IPS DF 6.9 (cell line): ENCODE measurements around the gene BCAN.
A peak's percentile ranks its signal among the peaks of the same experiment; 100 is the strongest.

Experiments
- DNase-seq: peaks from one replicate; pipeline ENCODE4 v3.0.0-alpha.2; 2013; ENCODE audit warnings: low read depth, low spot score
- H3K27ac ChIP-seq: one replicate; pipeline ENCODE4 v1.5.1; 2013; ENCODE audit warnings: low read length, control low read depth
- H3K27me3 ChIP-seq: 2 replicates; pipeline ENCODE4 v1.6.1; 2013; ENCODE audit warnings: mild to moderate bottlenecking, low read length; ENCODE audit not compliant: control insufficient read depth, insufficient read depth
- H3K36me3 ChIP-seq: 2 replicates; pipeline ENCODE4 v1.6.1; 2013; ENCODE audit warnings: low read length; ENCODE audit not compliant: control insufficient read depth, insufficient read depth
- H3K4me1 ChIP-seq: 2 replicates; pipeline ENCODE4 v1.6.1; 2013; ENCODE audit warnings: low read length; ENCODE audit not compliant: control insufficient read depth, insufficient read depth
- H3K4me3 ChIP-seq: 2 replicates; pipeline ENCODE4 v1.5.1; 2013; ENCODE audit warnings: mild to moderate bottlenecking, low read length
- H3K9me3 ChIP-seq: 2 replicates; pipeline ENCODE4 v1.6.1; 2013; ENCODE audit warnings: low read length, inconsistent platforms; ENCODE audit not compliant: control insufficient read depth, insufficient read depth
- WGBS: extraction: QIAGEN DNeasy Blood & Tissue Kit; methylation state at CpG from one replicate; pipeline ENCODE4 v1.1.7; 2013; ENCODE audit warnings: mixed read lengths, missing lambda C conversion rate; ENCODE audit not compliant: insufficient read length, insufficient coverage; 5-methylcytosine and 5-hydroxymethylcytosine counted together

The BCAN gene

GRCh38 chr1:156700736-156701531 lies 59.0 kb downstream of the BCAN start:
- H3K4me3 ChIP-seq: no peak overlapping the region
- H3K27ac ChIP-seq: no peak overlapping the region
- peaks cover 4% of the 10 kb centered on the region; the same call in 1 of the 2 replicates for H3K4me1 ChIP-seq
- no peak for DNase-seq
- no peaks in the 10 kb centered on the region for H3K9me3 ChIP-seq
- WGBS: no CpG with 5 or more reads among the region's 8 CpGs
- H3K27me3 ChIP-seq: peaks cover 2% of the 10 kb centered on the region; the same call in 1 of the 2 replicates
- peaks cover 19% of the 10 kb centered on the region for H3K36me3 ChIP-seq

GRCh38 chr1:156703336-156703735 lies 61.4 kb downstream of the BCAN start:
- WGBS: no CpG with 5 or more reads among the region's 4 CpGs
- Histone ChIP-seq H3K27ac (no peak overlapping the region), H3K4me3 (no peak overlapping the region)

GRCh38 chr1:156703741-156704140 lies 61.8 kb downstream of the BCAN start:
- peaks cover 2% of the 10 kb centered on the region; the same call in 1 of the 2 replicates for H3K27me3 ChIP-seq
- no peak overlapping the region for H3K27ac ChIP-seq
- H3K4me1 ChIP-seq: peaks cover 10% of the 10 kb centered on the region
- no peak overlapping the region for H3K4me3 ChIP-seq
- no CpG with 5 or more reads among the region's 4 CpGs for WGBS
- H3K9me3 ChIP-seq: no peaks in the 10 kb centered on the region
- H3K36me3 ChIP-seq: peaks cover 18% of the 10 kb centered on the region
- no peak for DNase-seq

More at GRCh38 chr1:156703336-156703735, 61.4 kb downstream of the BCAN start:
- no peak for DNase-seq
- Histone ChIP-seq H3K4me1 (peaks cover 8% of the 10 kb centered on the region), H3K27me3 (peaks cover 2% of the 10 kb centered on the region; the same call in 1 of the 2 replicates), H3K9me3 (no peaks in the 10 kb centered on the region), H3K36me3 (peaks cover 19% of the 10 kb centered on the region)

GRCh38 chr1:156704166-156704711 lies 62.3 kb downstream of the BCAN start:
- Histone ChIP-seq H3K4me3 (peak overlapping the region; percentile 44; the same call in 1 of the 2 replicates), H3K27me3 (peaks cover 2% of the 10 kb centered on the region; the same call in 1 of the 2 replicates), H3K36me3 (peaks cover 13% of the 10 kb centered on the region), H3K9me3 (no peaks in the 10 kb centered on the region), H3K4me1 (peaks cover 10% of the 10 kb centered on the region), H3K27ac (no peak overlapping the region)
- DNase-seq: no peak
- no CpG with 5 or more reads among the region's 10 CpGs for WGBS

GRCh38 chr1:156704930-156705320 lies 63.0 kb downstream of the BCAN start:
- no CpG with 5 or more reads among the region's 29 CpGs for WGBS
- Histone ChIP-seq H3K4me3 (peak overlapping the region; percentile 44; the same call in 1 of the 2 replicates), H3K4me1 (peaks cover 14% of the 10 kb centered on the region), H3K36me3 (peaks cover 10% of the 10 kb centered on the region; the same call in 1 of the 2 replicates), H3K27me3 (peaks cover 2% of the 10 kb centered on the region; the same call in 1 of the 2 replicates), H3K9me3 (no peaks in the 10 kb centered on the region), H3K27ac (no peak overlapping the region)
- no peak for DNase-seq

- Histone ChIP-seq H3K9me3 (no peaks in the 10 kb centered on the region), H3K4me1 (peaks cover 17% of the 10 kb centered on the region), H3K27ac (no peak within 1 kb of the TSS), H3K27me3 (peaks cover 2% of the 10 kb centered on the region; the same call in 1 of the 2 replicates), H3K36me3 (peaks cover 5% of the 10 kb centered on the region; the same call in 1 of the 2 replicates), H3K4me3 (peak within 1 kb of the TSS; percentile 44; the same call in 1 of the 2 replicates)
- WGBS: no CpG with 5 or more reads among the region's 42 CpGs
- DNase-seq: no peak
Measured at GRCh38 chr1:156705321-156705917, 63.5 kb downstream of the BCAN start, which contains the start of gene CRABP2. CRABP2 (minus strand) TSS chr1:156705583; CDS start chr1:156705446, 137 bp downstream.

- Histone ChIP-seq H3K4me3 (peak overlapping the region; percentile 44; the same call in 1 of the 2 replicates), H3K27me3 (peaks cover 2% of the 10 kb centered on the region; the same call in 1 of the 2 replicates), H3K9me3 (no peaks in the 10 kb centered on the region), H3K27ac (no peak overlapping the region), H3K36me3 (no peaks in the 10 kb centered on the region), H3K4me1 (peaks cover 17% of the 10 kb centered on the region)
- DNase-seq: no peak
- WGBS: no CpG with 5 or more reads among the region's 45 CpGs
Measured at GRCh38 chr1:156705918-156706656, 64.2 kb downstream of the BCAN start.

- no CpG with 5 or more reads among the region's 29 CpGs for WGBS
- Histone ChIP-seq H3K9me3 (no peaks in the 10 kb centered on the region), H3K36me3 (no peaks in the 10 kb centered on the region), H3K4me1 (peaks cover 20% of the 10 kb centered on the region), H3K27me3 (peaks cover 2% of the 10 kb centered on the region; the same call in 1 of the 2 replicates), H3K27ac (peak overlapping the region; percentile 8), H3K4me3 (peak overlapping the region; percentile 27; the same call in 1 of the 2 replicates)
- DNase-seq: no peak
Measured at GRCh38 chr1:156706657-156707416, 64.9 kb downstream of the BCAN start.

GRCh38 chr1:156707417-156708217 lies 65.7 kb downstream of the BCAN start:
- Histone ChIP-seq H3K27ac (peak overlapping the region; percentile 23), H3K27me3 (peaks cover 2% of the 10 kb centered on the region; the same call in 1 of the 2 replicates), H3K9me3 (no peaks in the 10 kb centered on the region), H3K4me1 (peaks cover 20% of the 10 kb centered on the region), H3K4me3 (peak overlapping the region; percentile 3; the same call in 1 of the 2 replicates), H3K36me3 (no peaks in the 10 kb centered on the region)
- no CpG with 5 or more reads among the region's 8 CpGs for WGBS
- no peak for DNase-seq
